GM19099 (cell line): ENCODE data around the gene SDK1.

ENCODE experiments used
- POLR2A ChIP-seq: IDR thresholded peaks from 3 replicates; pipeline ENCODE4 v1.6.1; 2011; ENCODE audit warnings: low read depth; ENCODE audit not compliant: insufficient read length; ENCODE audit errors: extremely low read depth

SDK1 gene

GRCh38 chr7:4080954-4081353 is 779.9 kb downstream of the SDK1 start:
- TF ChIP-seq POLR2A = no peak

DNA sequence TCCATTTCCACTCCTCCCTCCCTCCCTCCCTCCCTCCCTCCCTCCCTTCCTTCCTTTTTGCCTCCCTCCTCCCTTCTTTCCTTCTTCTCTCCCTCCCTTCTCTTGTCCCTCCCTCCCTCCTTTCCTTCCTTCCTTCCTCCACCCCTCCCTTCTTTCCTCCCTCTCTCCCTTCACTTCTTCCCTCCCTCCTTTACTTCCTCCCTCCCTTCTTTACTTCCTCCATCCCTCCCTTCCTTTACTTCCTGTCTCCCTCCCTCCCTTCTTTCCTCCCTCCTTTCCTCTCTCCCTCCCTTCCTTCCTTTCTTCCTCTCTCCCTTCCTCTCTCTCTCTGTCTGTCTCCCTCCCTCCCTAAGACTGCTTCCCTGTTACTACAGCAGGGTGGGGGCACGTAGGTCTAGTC is 782.5 kb downstream of the SDK1 start:
- TF ChIP-seq POLR2A = no peak

- no peak for TF ChIP-seq POLR2A
These were observed 783.2 kb downstream of the SDK1 start for GRCh38 chr7:4084271-4084670.

- TF ChIP-seq POLR2A = no peak
These were observed 785.1 kb downstream of the SDK1 start for GRCh38 chr7:4085937-4086691.

GRCh38 chr7:4086723-4087122 is 785.7 kb downstream of the SDK1 start:
- TF ChIP-seq POLR2A = no peak

GRCh38 chr7:4091767-4092166 is 790.7 kb downstream of the SDK1 start:
- TF ChIP-seq POLR2A = no peak

DNA sequence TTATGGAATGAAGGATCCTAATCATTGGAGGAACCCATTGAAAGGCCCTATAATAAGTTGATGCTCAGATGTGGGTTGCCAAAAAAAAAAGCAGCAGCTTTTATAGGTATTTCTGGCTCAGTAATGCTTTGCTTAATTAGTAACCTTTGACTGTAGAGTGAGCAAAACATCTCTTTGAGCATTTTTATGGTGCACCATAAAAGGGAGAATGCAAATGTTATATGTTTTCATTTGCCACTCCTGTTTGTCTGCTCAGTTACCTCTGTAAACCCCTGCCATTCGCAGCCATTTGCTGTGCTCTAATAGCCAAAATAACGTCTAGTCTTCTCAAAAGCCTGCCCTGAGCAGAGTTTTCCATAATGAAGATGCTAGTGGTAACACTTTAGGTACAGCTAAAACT is 792.0 kb downstream of the SDK1 start:
- TF ChIP-seq POLR2A = no peak

GRCh38 chr7:4093483-4093882 is 792.4 kb downstream of the SDK1 start:
- no peak for TF ChIP-seq POLR2A

- no peak for TF ChIP-seq POLR2A
These were observed 796.1 kb downstream of the SDK1 start for GRCh38 chr7:4097001-4097609.

GRCh38 chr7:4098169-4098568 is 797.1 kb downstream of the SDK1 start:
- TF ChIP-seq POLR2A = no peak

GRCh38 chr7:4099651-4100050 is 798.6 kb downstream of the SDK1 start:
- no peak for TF ChIP-seq POLR2A

DNA sequence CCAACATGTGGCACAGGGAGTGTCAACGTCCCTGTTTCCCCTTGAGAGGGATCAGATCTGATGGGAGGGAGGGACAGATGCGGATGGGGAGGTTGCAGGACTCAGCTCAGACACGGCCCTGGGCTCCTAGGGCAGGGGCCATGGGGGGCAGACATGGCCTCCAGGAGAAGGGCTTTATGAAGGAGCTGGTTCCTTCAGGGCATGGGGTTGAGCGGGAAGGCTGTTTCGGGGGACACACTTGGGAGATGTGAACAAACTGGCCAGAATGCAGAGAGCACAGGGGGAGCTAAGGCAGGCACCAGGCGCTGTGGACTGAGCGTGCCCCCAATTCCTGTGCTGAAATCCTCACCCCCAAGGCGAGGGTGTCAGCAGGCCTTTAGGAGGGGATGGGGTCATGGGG is 799.1 kb downstream of the SDK1 start:
- TF ChIP-seq POLR2A = no peak

DNA sequence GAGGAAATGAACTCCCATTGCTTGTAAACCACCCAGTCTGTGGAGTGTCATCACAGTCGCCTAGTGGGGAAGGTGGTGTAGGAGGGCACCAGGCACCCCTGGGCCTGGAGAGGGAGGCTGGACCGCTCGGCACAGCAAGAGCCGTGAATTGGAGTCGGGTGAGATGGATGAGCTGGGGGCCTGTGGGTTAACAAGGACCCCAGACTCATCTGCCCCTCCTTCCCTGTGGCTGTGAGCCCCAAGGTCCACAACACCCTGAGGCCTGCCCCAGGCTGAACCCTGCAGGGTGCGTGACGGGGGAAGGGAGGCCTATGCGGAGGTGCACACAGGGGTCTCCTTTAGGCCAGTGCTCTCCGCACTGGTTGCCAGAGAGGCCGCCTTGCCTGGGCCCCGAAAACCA is 799.6 kb downstream of the SDK1 start:
- TF ChIP-seq POLR2A = no peak

GRCh38 chr7:4102231-4102841 is 801.3 kb downstream of the SDK1 start:
- TF ChIP-seq POLR2A = no peak

DNA sequence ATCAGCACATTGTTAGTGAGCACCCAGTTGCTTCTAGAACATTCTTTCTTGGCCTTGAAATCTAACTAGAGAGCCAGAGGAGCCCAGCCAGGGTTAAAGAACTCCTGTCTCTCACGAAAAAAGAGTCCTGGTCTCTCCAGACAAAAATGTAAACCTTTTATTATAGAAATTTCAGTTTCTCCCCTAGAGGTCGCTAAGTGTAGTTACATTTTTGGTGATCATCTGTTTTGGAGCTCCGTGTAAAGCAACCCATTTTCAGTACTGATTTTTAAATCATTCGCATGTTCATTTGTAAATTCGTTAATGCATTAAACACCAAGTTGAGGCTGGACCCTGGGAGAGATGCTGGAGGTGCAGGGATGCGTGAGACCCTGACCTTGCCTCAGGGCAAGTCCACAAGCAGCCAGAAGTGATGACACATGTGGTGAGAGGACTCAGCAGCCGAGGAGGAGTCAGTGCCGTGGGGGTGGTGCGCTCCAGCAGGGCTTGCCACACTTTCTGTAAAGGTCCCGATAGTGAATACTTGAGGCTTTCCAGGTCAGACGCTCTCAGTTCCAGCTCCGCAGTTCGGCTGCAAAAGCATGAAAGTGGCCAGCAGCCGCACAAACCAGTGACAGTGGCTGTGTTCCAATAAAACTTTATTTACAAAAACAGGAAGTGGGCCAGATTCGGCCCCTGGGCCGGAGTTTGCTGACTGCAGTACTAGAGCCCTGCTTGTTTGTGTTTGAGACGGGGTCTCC is 802.5 kb downstream of the SDK1 start:
- TF ChIP-seq POLR2A = no peak
